T47D (cell line): ENCODE measurements around the gene KIAA0586.

Source experiments
- DNase-seq, 2 experiments: peaks; one replicate each; pipeline versions ENCODE4 v3.0.0 to v3.0.0-alpha.2; 2011 to 2012; ENCODE audit warnings: low read depth in 1 of 2, low spot score in 1 of 2
- JUND ChIP-seq: IDR thresholded peaks from 2 replicates; pipeline ENCODE4 v1.6.1; 2012; ENCODE audit warnings: low read depth
- in situ Hi-C: cut with HindIII; loops from 2 replicates; pipeline ENCODE4 v1.10.0; 2016; ENCODE audit warnings: low sequenced_read_pairs, low pct_unique_long_range_greater_than_20kb

Gene KIAA0586

GRCh38 chr14:58598028-58598803, 170.7 kb downstream of the KIAA0586 start:
- no peak for DNase-seq
- in situ Hi-C loops, result no loop called here
- no peak for TF ChIP-seq JUND

GRCh38 chr14:58598804-58599525, 171.4 kb downstream of the KIAA0586 start:
- no peak for TF ChIP-seq JUND
- in situ Hi-C loops, result no loop called here
- no peak for DNase-seq

GRCh38 chr14:58599707-58600106, 172.2 kb downstream of the KIAA0586 start:
- in situ Hi-C loops, result no loop called here
- no peak for DNase-seq

More at GRCh38 chr14:58599707-58600106, 172.2 kb downstream of the KIAA0586 start:
- no peak for TF ChIP-seq JUND
